ENCODE data around the gene BMPR2.
"Not testable (repeated sequence)": the region's sequence is repeated elsewhere in the genome, so short reads cannot be mapped to it uniquely, and the experiment has no call there.

GRCh38 chr2:202535290-202535689 lies 159.2 kb downstream of the BMPR2 start:
- not testable (repeated sequence) for TF ChIP-seq CTCF (IDR thresholded peaks at IDR 0.05 in 8 of 11, conservative IDR thresholded peaks at IDR 0.05 in 3 of 11); POLR2AphosphoS5 (IDR thresholded peaks at IDR 0.05)
